Daoy (cell line): ENCODE data around the gene NALCN. TPM values are rescaled to one million over a fixed set of nuclear protein-coding genes. Genes with fewer than 3 reads are reported as not detected.
A peak's percentile ranks its signal among the peaks of the same experiment; 100 is the strongest.

Source experiments
- DNase-seq: peaks from one replicate; pipeline ENCODE4 v3.0.0-alpha.2; 2015; ENCODE audit warnings: low read depth
- total RNA-seq: library from RNA; depleted of rRNA; stranded (reverse); fragments of >200 nt; shearing (Covaris generic); gene quantifications from 2 replicates; pipeline ENCODE4 v1.2.3, GENCODE V29; 2014; rRNA removed

Gene NALCN
- 0.27 TPM in 1 of 2 replicates, not detected in the other for total RNA-seq

DNA sequence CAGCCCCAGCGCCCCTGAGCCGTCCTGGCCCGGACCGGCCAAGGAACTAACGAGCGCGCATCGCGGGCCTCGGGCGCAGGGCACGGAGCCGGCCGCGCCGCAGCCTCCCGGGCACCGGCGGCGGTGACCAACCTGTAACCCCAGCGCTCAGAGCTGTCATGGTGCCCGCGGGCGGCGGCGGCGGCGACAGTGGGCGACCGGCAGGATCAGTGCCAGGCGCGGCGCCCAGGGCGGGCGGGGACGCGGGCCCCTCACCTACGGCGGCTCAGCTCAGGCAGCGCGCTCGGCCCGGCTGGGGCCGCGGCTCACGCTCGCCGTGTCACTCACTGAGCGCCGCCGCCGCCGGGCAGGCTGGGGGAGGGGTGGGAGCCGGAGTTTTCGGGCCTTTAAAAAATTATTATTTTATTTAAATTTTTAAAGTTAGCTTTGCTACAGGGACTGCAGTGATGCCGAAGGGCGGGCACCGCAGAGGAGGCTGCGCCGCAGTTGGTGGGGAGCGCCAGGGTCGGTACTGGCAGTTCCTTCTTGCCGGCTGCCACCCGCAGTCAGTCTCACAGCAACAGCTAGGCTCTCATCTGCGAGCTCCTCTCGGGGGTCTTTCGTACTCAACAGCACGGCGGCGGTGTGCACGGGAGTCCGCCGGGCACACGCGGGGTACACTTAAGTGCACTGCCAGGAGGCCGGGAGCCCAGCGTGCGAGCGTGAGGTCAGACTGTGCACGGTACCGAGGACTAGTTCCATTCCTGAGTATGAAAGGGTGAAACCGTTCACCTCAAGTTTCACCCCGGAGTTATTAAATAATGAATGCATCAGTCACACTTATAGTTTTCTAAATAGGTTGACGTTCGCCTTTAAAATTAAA lies at the start of gene NALCN:
Gene NALCN, minus strand, starts transcription at position 328 of the 862 bp plus-strand sequence. CDS start 17,382 bp downstream, outside the sequence.
- peak; percentile 19 for DNase-seq

DNA sequence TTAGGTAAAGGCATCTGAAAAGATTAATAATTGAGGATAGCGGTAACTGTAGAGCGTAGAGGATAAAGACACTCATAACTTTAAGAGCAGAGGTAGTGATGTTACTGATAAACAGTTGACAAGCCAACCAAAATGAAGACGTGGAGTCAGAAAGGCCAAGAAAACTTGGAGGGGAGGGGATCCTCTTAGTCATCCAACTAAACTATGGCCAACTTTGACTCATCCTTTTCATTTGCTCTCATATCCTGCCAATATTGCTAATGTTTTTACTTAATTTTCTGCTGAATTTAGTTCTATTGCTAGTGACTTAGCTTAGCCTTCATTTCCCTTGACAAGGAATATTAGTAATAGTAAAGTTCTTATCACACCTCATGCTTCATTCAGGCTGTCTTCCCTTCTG lies 49.6 kb upstream of the NALCN start:
- DNase-seq, result no peak

DNA sequence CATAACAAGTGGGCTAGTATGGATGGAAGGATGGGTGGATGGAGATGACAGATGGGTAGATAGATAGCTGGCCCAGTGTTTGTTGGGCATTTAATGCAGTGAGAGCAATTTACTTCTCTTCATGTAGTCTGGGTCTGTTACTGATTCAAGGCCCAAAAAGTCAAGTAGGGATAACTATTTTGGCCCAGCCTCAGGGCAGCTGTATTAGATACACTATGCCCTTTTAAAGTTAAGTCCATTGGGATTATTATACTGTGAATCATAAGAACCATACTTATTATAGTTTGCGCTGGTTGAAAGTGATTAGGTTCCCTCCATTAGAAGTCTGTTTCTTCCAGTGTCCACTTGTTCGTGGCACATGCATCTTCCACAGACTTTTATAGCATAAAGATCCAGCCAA lies 40.9 kb upstream of the NALCN start:
- DNase-seq, result no peak

DNA sequence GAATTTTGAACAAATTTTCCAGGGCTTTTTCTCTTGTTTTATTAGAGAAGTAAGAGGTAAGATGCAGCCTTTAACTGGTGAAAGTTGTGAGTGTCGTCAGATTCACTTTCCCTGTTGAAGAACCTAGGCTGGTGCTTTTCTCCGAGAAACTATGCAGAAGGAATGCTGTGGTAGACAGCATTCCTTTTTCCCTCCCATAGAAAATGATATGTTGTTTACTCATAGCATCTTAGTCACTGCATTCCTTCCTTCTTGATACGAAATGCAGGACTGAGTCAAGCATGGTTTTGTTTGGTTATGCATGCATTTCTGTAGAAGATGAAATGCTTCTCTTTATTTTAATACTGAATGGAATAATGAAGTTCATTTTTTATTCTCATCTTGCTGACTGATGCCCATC lies 39.6 kb upstream of the NALCN start:
- peak; percentile 65 for DNase-seq

DNA sequence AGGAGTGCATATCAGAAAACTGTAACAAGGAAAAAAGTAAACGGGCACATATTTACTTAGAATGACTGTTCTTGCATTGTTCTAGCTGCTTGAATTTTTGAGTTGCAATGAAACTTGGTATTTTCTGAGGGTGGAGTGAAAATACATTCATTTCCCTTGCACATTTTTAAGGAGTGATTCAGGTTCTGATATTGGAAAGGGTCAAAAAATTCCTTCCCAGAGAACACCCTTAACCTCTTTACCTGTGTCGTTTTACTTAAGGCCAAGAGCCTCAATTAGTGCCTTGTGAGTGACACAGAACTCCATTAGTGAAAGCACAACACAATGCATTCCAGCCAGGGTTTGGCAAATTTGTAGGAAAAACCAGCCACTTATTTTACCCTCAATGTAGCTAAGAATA lies 38.5 kb upstream of the NALCN start:
- DNase-seq, result no peak

DNA sequence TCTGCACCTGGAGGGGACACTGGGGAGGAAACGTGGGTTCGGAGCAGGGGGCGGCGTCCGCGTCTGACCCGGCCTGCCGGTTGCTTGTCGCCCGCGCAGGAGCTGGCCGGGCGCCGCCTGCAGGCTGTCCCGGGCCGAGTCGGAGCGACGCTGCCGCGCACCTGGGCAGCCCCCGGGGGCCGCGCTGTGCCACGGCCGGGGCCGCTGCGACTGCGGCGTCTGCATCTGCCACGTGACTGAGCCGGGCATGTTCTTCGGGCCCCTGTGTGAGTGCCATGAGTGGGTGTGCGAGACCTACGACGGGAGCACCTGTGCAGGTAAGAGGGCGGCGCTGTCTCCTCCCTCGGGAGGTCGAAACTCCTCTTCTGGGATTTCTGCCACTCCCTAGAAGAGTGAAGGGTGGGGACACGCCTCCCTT lies 37.5 kb upstream of the NALCN start:
- peak; percentile 23 for DNase-seq

DNA sequence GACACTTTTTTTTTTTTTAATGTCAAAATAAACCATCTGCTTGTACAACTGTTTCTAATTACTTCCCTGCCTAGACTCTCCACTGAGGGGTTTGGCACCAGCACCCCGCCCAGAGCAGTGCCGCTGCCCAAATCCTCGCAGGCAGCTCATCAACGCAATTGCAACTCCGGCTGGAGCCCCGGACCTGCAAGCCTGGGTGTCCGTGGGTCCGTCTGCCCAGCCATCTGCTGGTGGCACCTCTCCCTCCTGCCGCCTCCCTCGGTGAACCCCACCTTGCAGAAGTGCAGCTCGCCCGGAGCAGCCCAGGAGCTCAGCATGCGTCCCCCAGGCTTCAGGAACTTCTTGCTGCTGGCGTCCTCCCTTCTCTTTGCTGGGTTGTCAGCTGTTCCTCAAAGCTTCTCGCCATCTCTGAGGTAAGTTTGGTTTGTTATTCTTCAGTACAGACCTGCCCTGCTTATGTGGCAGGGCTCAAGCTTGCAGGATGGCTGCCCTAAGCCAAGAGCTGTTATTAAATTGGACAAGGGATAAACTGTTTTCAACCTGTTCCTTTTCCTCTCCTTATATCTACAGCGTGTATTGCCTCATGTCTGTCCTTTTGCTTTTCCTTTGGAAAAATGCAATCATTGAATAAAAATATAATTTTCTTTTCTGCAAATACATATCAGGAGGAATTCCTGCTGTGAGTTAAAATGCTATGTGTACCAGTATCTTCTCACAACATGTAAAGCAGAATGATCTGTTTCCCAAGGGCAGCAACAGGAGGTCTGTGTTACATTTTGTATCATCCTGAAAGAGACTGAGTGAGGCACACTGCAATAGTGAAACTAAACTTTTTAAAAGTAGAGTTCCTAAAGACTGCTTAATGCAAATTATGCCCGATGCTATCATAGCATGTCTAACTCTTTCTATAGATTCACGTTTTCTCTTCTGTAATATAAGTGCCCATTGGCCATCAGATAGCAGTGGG lies 36.5 kb upstream of the NALCN start, which contains the start of gene ITGBL1:
Gene ITGBL1, plus strand, starts transcription at position 157 of the 967 bp plus-strand sequence. Its CDS starts 159 bp downstream, at position 316.
- no peak for DNase-seq

DNA sequence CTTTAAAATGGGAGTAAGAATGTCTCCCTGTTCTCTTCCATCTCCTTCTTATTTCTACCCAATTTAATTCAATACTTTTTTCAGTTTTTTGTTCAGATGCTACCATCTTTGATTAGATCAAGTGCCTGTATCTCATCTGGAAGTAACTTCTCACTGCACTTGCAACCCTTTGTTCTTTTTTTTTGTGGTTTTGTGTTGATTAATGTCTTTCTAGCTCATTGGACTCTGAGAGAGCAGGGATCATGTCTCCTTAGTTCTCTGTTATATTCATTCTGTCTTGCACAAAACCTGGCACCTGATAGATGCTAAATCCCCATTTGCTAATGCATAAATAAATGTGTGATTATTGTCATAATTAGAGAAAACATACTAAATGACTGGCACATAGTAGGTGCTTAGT lies 35.3 kb upstream of the NALCN start:
- DNase-seq, result no peak

DNA sequence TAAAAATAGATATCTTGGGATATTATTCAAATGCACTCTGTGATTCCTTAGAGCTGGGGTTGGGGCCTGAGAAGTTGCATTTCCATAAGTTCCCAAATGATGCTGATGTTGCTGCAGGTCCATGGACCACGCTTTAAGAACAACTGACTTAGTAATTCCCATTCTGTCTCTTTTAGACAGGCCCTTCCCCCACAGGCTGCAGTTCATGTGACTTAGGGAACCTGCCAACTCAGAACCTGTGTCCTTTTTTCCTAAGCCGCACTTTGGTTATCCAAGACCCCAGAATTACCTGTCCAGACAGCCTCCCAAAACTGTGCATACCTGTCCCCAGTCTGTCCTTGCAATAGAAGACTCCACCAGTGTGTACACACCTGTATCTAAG lies 34.4 kb upstream of the NALCN start:
- no peak for DNase-seq

DNA sequence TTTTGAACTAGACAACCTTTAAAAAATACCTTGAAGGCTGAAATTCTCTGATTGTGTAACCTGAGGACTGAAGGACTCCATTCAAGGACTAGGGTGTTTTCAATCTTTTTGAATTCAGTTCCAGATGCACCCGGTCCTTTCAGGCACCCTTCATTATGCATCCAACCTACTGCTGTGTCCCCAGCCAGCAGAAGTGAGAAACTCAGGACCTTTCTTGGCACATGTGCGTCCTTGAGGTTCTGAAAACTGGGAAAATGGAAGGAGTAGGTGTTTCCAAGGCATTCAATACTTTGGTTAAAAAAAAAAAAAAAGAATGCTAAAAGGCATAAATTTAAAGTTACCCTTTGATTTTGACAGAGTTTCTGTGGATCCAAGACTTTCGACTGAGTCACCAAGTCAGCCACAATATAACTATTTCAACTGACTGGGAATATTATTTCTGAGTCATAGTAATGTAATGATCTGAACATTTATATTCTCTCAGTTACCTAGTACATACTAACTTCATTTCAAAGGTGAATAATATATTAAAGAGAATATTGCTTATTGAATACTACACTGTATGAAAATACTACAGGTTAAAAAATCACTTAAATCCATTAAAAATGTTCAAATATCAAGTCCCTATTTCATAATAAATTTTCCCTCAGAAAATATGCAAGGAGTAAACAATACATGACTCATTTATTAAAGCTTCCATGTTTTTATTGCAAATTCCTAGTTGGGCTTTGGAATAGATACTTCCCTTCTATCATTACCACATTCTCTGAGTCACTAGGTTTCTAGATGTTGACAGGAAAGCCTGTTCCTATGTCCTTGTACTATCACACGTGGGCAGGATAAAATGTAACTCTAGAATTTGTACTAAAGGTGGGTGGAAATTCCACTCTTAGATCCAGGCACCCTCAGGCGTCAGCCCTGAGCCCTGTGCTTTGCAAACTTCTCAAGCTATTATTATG lies 33.8 kb upstream of the NALCN start:
- peak; percentile 53 for DNase-seq

DNA sequence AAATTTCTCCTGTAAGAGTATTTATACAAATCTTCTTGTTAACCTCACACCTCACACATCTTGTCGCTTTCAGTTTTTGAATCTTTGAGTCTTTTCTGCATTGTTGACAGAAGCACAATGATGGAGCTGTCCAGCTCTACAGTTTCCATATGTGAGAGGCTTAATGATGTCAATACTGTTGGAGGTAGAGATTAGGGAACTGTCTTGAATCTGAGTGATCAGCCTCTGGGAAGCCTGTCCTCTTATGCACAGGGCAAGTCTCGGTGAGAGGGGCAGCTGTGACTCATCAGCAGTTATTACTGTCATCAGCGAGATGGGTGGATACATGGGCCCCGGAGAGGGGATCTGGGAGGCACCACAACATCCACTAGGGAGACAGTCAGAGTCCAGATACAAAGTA lies 31.5 kb upstream of the NALCN start:
- peak; percentile 12 for DNase-seq

DNA sequence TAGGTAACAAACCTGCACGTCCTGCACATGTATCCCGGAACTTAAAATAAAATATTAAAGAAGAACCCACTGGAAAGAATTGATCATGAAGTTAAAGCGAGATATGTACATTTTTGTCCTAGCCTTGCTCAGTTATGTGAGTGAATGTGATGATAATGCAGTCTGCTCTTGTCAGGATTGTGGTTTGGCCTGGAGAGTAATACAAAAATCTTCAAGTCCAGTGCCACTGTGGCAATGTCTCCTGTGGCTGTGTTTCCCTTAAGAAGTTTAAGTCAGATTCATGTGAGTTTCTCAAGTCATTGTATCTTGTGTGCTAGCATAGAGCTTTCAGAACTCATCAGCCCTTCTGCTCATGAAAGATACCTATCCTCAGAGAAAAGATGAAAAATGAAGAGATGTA lies 18.2 kb upstream of the NALCN start:
- DNase-seq, result no peak

DNA sequence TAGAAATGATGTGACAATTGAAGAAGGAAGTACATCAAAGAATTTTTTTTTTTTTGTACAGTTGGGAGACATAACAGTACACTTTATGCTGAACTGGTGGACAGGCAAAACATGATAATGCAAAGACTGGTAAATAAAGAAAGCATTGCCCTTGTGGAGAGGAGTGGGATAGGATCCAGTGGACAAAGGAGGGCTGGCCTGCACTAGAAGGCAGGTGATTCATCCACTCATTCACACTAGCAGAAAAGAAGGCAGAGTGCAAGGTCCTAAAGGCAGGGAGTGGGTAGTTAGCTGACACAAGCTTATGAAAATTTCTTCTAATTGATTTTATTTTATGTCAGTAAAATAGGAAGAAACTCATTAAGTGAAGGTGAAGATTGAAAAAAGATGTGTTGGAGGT lies 17.6 kb upstream of the NALCN start:
- no peak for DNase-seq

DNA sequence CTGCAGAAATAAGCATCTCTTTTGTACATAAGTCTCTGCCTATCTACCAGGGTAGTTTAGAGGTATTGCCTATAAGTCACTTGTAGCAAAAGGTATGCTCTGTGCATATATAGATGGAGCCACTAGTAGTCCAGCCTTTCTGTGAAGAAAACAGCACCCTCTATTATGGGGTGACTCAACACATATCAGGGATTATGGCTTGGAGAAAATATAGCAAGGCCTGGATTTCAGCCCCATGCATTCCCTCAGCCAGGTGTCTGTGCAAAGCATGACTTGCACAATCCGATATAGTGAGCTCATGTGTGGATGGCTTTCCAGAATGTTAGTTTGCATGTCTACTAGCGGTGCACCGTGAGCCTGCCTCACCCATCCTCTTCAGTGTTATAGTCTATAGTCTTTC lies 13.4 kb upstream of the NALCN start:
- no peak for DNase-seq

DNA sequence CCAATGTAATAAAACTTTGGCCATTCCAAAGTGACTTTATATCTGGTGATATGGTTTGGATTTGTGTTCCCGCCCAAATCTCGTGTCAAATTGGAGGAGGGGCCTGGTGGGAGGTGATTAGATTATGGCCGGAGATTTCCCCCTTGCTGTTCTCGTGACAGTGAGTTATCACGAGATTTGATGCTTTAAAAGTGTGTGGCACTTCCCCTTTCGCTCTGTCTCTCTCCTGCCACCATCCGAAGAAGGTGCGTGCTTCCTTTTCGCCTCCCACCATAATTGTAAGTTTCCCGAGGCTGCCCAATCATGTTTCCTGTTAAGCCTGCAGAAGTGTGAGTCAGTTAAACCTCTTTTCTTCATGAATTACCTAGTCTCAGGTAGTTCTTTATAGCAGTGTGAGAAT lies 9.3 kb upstream of the NALCN start:
- no peak for DNase-seq

DNA sequence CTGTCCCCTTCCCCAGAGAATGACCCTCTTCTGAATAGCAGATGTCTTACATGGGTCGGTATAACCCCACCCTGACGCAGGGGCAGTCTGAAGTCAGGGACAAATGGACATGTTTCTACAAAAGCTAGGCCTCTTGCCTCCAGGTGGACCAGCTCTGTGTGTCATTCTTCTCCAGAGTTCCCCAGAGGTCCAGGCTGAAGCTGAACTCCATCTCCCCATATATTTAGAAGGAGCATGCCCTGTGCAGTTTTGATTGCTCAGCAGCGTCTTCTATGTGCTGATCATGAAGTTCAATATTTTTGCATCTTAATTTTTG lies 8.8 kb upstream of the NALCN start:
- no peak for DNase-seq

DNA sequence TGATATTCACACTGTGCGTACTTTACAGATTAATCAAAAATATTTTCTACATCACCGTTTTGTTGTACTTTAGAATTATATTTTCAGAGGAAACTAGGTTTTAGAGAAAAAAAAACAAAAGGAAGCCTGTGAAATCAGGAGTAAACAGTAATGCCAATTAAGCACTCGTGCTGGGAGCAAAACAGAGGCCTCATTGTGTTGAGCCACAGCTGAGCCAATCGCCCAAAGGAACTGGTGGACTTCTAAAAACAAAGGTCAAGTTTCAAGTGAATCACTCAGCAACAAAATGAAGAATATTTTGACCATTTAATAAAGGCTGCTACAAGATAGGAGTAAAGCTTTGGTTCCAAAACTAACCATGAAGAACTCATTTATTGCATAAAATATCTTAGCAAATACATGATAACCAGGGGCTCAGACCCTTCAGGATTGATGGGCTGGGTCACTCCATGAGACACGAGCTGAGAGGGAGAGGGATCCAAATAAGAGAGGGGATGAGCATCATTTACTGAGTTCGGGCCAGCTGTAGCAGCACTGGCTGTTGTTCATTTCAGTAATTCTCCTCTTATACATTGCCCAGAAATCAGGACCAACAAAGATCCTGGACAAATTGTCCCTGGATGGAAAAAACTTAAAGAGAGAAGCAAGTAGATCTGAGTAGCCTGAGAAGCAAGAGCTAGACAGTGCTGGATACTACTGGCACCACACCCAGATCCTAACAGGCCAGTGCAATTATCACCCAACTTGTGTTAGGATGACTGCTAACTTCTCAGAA lies 8.3 kb upstream of the NALCN start:
- DNase-seq, result no peak

DNA sequence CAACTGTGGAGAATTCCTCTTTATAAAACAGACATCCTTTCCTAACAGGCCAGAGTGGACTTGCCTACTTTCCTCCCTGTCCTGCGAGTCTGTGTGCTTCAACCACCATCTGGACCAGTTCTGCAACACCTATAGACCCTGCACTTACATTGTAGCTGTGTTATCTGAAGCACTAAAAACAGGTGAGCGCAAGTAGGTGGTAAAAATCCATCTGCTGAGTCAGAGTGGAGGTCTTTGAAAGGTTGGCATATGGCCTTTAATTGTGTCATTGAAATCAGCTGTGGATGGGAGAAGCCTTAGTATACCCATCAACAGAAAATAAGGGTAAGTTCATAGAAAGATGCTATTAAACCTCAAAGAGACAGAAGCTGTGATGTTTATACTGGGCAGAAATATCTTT lies 7.6 kb upstream of the NALCN start:
- no peak for DNase-seq

DNA sequence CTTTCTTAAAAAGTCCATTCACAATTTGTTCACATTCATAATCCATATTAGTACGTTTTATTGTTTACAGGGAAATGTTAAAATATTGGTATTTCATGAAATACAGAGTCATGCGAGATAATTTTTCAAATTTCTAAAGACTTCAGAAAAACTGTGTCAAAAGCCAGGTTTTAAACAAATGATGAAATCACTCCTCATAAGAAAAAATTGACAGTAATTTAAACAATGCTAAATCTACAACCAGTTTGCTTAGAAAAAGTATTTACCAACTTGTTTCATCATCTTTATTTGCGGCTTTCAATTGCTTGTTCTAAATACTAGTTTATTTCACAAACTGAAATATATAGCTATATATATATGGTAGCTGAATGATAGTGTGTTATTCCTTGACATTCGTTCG lies 1.2 kb upstream of the NALCN start:
- DNase-seq, result no peak

DNA sequence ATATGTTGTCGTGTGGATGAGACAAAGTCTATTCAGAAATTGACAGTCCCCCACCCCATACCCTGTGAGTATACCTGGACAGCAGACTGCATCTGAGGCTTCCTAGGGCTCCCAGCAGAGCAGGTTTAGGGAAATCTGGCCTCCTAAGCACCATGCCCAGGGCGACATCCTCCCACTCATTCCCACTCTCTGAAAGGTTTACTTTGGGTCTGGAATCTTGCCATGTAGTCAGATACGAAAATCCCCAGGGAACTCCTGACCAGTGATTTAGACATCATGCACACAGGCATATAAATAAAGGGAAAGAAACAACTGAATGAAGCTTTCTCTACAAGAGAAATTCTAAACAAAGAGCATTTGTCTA lies 717 bp upstream of the NALCN start:
- DNase-seq, result peak; percentile 68
